ENCODE measurements around the gene TNFSF18.

The TNFSF18 gene

DNA sequence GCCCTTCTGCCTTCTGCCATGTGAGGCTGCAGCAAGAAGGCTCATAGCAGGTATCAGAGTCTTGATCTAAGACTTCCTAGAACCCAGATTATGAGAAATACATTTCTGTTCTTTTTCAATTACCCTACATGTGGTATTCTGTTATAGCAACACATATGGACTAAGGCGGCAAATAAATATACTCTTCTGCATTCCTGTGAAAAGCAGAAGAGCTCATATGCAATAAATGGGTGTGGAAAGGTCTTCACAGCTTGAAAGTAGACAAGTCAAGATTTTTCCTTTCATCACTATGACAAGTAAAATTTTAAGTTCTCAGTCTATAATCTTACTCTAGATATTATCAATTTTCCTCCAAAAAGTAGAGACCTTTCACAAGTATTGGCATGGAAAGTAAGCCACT lies 36.6 kb downstream of the TNFSF18 start:
- TF ChIP-seq, protein P1, sequence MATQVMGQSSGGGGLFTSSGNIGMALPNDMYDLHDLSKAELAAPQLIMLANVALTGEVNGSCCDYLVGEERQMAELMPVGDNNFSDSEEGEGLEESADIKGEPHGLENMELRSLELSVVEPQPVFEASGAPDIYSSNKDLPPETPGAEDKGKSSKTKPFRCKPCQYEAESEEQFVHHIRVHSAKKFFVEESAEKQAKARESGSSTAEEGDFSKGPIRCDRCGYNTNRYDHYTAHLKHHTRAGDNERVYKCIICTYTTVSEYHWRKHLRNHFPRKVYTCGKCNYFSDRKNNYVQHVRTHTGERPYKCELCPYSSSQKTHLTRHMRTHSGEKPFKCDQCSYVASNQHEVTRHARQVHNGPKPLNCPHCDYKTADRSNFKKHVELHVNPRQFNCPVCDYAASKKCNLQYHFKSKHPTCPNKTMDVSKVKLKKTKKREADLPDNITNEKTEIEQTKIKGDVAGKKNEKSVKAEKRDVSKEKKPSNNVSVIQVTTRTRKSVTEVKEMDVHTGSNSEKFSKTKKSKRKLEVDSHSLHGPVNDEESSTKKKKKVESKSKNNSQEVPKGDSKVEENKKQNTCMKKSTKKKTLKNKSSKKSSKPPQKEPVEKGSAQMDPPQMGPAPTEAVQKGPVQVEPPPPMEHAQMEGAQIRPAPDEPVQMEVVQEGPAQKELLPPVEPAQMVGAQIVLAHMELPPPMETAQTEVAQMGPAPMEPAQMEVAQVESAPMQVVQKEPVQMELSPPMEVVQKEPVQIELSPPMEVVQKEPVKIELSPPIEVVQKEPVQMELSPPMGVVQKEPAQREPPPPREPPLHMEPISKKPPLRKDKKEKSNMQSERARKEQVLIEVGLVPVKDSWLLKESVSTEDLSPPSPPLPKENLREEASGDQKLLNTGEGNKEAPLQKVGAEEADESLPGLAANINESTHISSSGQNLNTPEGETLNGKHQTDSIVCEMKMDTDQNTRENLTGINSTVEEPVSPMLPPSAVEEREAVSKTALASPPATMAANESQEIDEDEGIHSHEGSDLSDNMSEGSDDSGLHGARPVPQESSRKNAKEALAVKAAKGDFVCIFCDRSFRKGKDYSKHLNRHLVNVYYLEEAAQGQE (IDR thresholded peaks at IDR 0.05; ENCODE audit: insufficient read depth in 1 of 2, low read depth in 2 of 2, low read length in 2 of 2): no peak
- TF ChIP-seq TAF1 (IDR thresholded peaks at IDR 0.05; ENCODE audit: borderline replicate concordance, insufficient read depth, low read length): no peak
- no peak for TF ChIP-seq FOXP2 (optimal IDR thresholded peaks at IDR 0.05; ENCODE audit: borderline replicate concordance, extremely low read depth, extremely low read length, insufficient read depth)
- TF ChIP-seq SIN3A (IDR thresholded peaks at IDR 0.05; ENCODE audit: borderline replicate concordance, insufficient read depth, low read length): no peak
- no peak for TF ChIP-seq POLR2AphosphoS5 (IDR thresholded peaks at IDR 0.05; ENCODE audit: low read depth, low read length)

DNA sequence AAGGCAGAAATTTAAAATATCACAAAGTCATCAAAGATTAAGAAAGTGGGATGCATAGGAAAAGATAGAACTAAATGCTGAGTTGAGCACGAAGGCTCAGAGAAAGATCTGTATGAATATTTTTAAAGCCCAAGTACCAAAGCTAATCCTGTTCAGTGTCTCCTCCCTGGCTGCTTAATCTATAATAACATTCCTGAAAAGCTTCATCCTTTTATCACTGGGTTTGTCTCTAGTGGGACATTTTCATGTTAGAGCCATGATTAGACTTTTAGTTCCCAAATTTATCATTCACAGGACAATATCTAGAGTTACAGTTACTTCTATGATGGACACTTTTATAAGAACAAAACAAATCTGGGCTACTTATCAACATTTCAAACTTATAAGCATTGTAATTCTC lies 38.6 kb downstream of the TNFSF18 start:
- TF ChIP-seq, protein P1 (IDR thresholded peaks at IDR 0.05; ENCODE audit: insufficient read depth in 1 of 2, low read depth in 2 of 2, low read length in 2 of 2): no peak
- TF ChIP-seq FOXP2 (optimal IDR thresholded peaks at IDR 0.05; ENCODE audit: borderline replicate concordance, extremely low read depth, extremely low read length, insufficient read depth): no peak
- no peak for TF ChIP-seq TAF1 (IDR thresholded peaks at IDR 0.05; ENCODE audit: borderline replicate concordance, insufficient read depth, low read length)
- TF ChIP-seq SIN3A (IDR thresholded peaks at IDR 0.05; ENCODE audit: borderline replicate concordance, insufficient read depth, low read length): no peak
- no peak for TF ChIP-seq POLR2AphosphoS5 (IDR thresholded peaks at IDR 0.05; ENCODE audit: low read depth, low read length)

DNA sequence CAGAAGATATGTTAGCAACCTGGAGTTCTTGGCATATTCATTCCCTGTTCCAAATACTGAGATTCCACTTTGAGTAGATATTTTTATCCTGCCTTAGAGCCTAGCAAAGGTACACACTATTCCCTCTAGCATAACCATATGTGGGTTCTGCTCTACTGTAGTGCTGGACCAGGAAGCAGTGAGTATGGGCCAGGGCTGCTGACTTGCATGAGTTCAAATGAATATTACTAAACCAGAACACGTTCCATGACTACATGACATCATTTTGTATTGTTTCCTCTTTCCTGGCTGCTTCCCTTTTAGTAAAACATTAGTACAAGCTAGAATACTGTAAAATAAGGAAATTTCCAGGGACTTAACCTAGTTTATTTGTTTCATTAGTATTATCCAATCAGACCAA lies 41.1 kb downstream of the TNFSF18 start:
- TF ChIP-seq TAF1 (IDR thresholded peaks at IDR 0.05; ENCODE audit: borderline replicate concordance, insufficient read depth, low read length): no peak
- no peak for TF ChIP-seq FOXP2 (optimal IDR thresholded peaks at IDR 0.05; ENCODE audit: borderline replicate concordance, extremely low read depth, extremely low read length, insufficient read depth)
- TF ChIP-seq, protein P1 (IDR thresholded peaks at IDR 0.05; ENCODE audit: insufficient read depth in 1 of 2, low read depth in 2 of 2, low read length in 2 of 2): no peak

DNA sequence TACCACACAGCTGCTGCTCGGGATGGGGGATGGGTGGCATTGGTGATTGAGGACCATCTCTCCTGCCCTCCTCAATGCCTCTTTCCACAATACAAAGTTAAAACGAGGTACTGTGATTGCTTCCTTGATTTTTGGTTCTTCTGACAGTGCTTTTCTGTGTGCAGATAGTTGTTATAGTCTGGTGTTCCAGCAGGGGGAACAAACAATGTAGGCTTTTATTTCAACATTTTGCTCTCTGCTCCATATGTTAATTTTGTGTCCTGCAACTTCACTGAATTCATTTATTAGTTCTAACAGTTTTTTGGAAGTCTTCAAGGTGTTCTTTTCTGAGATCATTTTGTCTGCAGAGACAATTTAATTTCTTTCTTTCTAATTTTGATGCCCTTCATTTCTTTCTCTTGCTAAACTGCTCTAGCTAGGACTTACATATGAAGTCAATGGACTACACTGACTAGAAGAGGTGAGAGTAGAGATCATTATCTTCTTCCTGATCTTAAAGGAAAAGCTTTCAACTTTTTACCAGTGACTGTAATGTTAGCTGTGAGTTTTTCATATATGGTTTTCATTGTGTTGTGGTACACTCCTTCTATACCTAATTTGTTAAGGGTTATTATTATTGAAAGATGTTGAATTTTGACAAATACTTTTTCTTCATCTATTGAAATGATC lies 45.4 kb downstream of the TNFSF18 start:
- no peak for TF ChIP-seq POLR2AphosphoS5 (IDR thresholded peaks at IDR 0.05; ENCODE audit: low read depth, low read length)
- TF ChIP-seq, protein P1 (IDR thresholded peaks at IDR 0.05; ENCODE audit: insufficient read depth in 1 of 2, low read depth in 2 of 2, low read length in 2 of 2): no peak
- TF ChIP-seq TAF1 (IDR thresholded peaks at IDR 0.05; ENCODE audit: borderline replicate concordance, insufficient read depth, low read length): no peak
- no peak for TF ChIP-seq SIN3A (IDR thresholded peaks at IDR 0.05; ENCODE audit: borderline replicate concordance, insufficient read depth, low read length)
- TF ChIP-seq FOXP2 (optimal IDR thresholded peaks at IDR 0.05; ENCODE audit: borderline replicate concordance, extremely low read depth, extremely low read length, insufficient read depth): no peak
